HG03139 (cell line): ENCODE measurements around the gene MPND.

ENCODE experiments used
- ATAC-seq: cut with Tn5 transposase; IDR thresholded peaks from one replicate; pipeline ENCODE4 v1.9.1; 2021; ENCODE audit not compliant: unreplicated experiment

Gene MPND

DNA sequence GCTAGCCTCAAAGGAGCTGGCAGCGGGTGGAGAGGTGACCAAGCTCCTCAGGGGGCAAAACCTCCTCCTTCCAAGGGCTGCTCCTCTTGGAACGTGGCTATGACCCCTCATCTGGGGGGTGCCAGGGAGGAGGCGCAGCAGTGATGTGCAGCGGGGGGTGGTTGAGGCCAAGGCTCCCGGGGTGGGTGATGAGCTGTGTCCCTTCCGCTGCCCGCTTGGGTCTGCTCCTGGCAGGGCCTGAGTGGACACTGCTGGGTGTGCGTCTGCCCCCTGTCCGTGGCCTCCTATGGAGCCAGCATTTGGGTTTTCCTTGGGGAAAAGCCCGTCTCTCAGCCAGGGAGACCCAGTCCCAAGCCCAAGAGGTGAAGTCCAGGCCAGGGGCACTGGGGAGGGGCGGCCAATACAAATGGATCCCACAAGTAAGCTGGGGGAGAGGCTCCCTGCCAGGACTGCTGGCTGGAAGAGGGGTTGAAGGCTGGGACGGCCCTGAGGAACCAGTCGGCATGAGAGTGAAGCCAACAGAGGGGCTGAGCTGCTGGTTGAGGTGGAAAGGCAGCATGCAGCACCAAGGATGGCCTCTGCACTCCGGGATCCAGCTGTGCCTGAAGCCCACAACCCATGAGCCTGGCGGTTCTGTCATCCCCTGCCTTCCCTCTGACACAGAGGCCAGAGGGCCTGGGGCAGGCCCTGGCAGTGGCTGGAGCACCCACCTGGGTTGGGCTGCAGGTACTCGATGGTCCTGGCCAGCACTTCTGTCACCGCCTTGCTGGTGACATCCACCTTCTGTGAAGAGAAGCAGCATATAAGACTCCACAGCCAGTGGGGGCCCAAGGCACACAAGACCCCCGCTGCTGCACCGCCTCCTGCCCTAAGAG lies 22.7 kb downstream of the MPND start:
- no peak for ATAC-seq

DNA sequence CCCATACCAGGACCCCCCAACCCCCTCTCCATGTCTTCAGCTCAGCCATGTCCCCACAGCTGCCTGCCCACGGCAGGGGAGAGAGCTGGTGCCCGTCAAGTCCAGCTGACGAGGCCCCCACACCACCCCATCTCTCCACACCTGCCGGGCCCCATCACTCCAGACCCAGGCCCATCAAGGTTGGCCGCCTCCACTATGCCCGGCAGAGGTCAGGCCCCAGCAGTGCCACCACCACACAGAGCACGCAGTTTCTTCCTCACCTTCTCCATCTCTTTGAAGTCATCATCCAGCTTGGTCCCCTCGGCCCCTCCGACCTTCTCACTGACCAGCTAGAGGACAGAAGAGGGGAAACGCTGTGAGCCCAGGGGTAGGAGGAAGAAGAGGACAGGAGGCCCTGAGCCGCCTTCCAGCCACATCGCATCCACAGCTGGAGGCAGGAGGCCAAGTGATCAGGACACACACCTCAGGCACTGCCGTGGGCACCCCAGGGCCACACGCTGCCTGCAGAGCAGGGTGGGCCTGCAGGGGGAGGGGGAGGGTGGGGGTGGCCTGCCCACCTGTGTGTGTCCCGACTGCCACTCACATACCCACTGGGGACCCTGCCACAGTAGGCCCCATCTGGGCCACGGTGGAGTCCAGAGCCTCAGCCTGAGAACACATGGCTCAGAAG lies 23.4 kb downstream of the MPND start:
- ATAC-seq, result no peak

DNA sequence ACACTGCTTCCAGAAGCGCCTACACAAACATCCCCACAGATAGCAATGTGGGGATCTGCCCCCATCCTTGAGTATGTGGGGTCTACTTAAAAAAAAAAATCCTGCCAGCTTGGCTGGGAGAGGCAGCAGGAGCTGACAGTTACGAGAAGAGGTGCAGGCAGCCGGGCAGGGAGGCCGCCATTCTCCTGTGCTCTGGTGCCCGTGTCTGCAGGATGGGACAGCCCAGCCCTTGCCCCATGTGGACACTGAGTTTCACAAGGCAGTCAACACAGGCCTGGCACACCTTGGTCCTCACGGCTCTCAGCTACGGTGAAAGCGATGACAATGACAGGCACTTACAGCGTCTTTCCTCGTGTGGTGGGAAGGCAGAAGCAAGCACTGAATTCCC lies 24.0 kb downstream of the MPND start:
- ATAC-seq, result no peak

DNA sequence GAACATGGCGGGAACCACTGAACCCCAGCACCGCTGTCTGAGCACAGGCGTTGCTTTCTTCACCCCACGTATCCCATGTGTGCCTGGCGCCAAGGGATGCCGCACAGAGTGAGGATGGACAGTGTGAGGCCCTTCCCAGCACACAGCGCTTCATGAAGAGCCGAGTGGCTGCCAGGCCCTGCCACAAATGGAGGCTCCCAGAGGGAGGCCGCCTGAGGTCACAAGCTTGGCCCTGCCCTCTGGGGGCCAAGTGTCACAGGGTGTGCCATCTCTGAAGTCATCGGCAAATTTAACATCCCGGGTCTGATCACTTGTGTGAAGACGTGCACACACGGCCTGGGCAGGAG lies 24.4 kb downstream of the MPND start:
- ATAC-seq, result no peak

DNA sequence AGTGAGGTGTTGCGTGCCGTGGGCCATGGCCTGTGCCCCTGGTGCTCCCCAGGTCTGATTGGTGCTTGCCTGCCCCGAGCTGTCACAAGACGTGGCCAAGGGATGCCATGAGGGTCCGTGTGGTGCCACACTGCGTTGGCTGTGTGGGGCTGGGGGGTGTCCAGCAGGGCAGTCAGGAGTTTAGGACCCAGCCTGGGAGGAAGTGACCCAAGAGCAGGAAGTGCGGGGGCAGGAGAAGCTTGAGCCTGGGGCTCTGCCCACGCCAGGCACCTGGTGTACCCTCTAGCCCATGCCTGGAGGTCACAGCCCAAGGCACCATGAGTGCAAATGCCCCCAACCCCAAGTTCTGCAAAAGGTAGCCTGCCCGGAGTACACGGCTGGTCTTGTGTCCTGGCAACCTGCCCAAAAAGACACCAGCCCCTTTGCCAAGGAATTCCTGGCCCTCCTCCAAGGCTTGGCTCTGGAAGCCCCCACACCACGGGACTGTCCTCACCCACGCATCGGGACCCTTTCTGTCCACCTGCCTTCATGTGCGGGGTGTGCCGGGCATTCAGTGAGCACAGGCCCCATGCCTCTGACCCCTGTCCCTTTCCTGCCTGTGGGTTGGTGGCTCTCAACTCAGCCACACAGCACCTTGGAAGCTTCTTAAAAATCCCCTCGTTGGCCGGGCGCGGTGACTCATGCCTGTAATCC lies 24.9 kb downstream of the MPND start:
- no peak for ATAC-seq

DNA sequence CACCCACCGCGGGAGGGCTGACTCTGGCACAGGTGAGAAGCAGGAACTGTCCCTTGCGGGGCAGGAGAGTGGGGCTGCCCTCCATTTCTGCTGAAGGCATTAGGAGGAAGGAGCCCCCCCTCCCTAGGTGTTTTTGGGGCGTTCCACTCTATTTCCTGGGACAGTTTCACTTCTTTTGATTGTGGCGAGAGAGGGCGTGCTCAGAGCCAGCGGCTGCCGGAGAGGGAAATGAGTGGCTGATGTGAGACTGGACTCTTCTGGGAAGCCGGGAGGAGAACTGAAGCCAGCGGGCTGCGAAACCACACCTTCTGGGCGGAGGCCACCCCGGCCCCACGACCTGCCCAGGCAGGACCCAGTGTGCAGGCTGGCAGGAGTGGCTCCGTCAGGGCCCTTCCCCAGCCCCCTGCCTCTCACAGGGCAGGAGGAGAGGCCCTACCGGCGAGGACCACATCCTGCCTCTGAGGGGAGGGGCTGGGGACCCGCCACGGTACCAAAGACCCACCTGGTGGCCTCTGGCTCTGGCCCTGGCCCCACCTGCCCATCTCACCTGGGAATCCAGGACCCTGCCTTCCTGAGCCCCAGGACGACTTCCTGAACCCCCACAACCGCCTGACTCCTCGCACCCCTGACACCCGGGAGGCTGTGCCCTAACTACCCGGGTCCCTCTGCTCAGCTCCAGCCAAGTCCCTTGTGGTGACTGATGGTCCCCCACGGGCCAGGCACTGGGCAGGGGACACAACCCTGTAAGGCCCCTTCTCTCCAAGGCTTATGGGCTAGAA lies 25.9 kb downstream of the MPND start:
- peak; percentile 45 for ATAC-seq

DNA sequence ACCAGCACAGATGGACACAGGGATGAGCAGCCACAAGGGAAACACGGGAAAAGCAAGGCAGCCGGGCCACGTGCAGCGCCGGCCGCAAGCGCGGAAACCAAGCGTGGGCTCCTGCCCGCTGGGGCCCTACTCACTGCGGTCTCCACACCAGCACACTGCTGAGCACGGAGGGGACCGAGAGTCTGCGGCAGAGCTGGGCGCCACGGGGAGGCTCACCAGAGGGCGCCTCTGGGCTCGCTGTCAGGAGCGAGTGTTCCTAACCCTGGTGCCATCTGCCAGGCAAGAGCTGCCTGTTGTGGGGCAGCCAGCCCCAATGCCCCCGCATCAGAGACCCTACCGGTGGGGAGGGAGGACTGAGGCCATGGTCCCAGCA lies 26.5 kb downstream of the MPND start:
- no peak for ATAC-seq

DNA sequence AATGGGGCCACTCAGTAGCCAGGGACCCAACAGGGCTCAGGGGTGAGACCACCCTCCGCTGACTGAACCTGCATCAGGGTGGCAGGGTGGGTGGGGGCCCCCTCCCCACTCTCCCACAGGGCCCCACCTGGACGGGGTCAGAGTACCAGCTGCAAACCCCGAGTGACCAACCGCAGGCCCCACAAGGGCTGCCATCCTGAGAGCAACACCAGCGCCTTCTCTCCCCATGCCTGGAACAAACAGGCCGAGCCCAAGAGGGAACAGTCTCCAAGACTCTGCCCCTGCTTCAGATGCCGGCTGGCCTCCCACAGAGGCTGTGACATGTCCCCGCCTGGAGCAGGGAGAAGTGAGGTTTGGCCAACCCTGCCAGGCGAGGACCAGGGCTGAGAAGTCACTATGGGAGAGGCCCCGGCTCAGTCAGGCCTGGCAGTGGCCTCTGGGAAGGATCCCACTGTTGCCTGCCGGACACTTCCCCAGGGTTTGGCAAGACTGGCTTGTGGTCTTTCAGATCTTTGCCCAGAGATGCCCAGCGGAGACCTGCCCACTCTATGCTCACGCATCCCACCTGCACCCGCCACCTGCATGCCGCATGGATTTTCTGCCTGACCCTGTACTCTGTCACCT lies 27.2 kb downstream of the MPND start:
- ATAC-seq, result no peak

DNA sequence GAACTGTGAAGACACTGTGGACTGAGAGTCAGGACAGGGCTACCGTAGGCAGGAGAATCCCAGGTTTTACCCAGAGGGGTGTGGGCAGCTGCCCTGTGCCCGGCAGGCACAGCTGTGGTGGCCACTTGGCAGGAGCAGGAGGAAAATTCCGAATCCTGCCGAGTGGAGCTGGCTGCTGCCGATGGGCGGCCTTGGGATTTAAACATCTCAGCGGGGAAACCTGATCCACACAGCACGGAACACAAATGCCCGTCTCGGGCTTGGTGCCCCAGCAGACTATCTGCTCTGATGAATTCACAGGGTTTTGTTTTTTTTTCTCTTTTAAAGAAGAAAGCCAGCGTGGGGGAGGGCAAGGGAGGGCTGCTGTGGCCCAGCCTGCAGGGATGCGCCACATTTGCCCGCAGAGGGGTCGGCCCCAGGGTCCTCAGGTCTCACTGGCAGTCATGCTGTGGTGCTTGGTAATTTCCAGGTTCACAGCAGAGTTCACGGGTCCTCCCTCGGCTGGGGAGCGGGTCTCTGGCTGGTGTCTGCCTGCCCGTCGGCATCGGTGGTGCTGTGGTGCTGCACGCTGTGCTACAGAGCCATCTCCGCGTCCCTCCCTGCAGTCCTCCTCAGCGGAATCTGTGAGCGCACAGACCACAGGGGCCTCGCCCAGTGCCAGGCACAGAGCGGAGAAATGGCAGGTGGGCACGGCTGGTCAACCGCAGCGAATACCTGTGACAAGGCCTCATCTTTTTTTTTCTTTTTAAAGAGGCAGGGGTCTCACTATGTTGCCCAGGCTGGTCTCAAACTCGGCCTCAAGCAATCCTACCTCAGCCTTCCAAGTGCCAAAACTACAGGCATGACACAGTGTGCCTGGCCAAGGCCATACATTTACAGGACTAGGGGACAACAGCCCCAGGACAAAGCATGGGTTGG lies 28.1 kb downstream of the MPND start:
- ATAC-seq, result no peak

DNA sequence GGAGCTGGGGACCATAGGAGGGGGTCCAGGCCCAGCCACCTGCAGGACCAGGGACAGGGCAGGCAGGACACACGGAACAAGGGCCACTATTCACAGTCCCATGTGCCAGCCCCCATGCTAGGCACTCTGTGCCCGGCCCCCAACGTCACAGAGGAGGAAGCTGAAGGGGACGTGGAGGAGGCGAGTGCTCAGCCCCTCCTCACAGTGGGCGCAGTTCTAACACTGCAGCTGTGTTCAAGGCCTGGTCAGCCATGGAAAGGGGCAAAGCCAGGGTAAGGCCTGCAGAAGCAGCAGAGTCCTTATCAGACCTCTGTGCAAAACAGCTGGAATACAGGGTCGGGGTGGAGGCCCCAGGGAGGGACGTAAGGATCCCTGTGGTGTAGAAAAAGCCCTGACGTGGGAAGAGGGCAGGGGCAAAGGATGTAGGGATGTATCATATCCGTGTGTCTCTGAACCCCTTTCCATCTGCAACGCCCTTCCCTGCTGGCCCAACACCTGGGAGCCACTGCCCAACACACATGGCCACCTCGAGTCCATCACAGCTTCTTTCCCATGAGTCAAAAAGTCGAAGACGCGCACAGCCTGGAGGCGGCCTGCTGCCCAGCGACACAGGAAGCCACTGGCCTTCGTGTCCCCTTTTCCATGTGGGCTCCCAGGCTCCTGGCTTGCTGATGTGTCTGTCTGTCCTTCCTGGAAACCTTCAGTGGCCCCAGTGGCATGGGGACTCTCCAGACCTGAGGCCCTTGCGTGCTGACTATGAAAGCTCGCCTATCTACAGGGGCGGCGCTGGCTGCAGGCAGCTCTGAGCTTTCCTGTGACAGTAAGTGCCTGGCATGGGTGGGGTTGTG lies 29.0 kb downstream of the MPND start:
- ATAC-seq, result no peak

DNA sequence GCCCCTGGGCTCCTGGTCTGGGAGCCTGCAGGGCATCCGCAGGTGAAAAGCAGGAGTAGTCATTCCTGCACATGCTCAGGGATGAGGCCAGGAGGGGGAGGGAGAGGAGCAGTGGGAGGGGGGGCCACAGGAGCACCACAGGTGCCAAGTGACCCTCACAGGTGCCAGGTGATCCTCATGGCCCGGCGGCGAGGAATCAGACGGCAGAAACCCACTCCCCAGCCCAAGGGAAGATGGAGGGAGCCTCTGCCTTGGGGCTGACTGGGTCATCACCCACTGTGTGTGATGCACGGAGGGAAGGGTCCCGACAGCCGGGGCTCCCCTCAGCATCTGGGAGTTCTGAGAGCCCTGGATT lies 29.6 kb downstream of the MPND start:
- ATAC-seq, result no peak

DNA sequence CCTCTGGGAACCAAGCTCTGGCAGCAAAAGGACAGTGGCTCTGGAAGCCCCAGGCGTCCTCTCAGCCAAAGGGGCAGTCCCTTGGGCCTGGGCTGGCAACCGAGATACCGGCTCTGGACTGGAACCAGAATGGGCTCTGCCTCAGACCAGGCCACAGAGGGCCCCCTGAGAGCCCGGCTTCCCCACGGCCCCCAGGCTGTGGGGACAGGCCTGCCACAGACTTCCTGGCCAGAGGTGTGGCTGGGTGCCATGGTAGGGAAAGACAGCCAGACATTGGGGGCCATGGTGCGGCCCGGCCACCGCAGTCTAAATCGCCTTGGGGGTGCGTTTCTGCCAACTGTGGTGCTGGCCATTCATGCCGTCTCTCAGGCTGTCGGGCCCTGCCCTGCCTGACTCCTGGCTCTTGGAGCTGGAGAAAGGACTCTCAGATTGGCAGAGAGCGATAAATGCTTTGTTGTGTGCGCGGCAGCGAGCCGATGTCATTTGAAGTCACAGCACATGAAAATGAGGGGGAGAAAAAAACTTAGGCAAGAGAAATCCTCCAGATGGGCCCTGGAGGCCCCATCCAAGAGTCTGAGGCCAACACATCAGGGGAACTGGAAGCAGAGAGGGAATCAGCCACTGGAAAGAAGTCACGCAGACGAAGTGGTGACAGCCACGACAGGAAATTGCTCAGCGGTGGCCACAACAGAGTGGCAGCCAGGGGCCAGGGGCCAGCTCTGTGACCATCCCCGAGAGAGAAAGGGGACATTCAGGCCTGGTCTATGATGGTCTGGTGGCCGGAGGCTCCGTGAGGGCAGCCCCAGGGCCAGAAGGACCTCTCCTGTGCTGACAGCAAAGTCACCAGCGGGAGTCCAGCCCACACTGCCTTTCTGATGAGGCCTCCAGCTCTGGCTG lies 30.5 kb downstream of the MPND start:
- no peak for ATAC-seq

DNA sequence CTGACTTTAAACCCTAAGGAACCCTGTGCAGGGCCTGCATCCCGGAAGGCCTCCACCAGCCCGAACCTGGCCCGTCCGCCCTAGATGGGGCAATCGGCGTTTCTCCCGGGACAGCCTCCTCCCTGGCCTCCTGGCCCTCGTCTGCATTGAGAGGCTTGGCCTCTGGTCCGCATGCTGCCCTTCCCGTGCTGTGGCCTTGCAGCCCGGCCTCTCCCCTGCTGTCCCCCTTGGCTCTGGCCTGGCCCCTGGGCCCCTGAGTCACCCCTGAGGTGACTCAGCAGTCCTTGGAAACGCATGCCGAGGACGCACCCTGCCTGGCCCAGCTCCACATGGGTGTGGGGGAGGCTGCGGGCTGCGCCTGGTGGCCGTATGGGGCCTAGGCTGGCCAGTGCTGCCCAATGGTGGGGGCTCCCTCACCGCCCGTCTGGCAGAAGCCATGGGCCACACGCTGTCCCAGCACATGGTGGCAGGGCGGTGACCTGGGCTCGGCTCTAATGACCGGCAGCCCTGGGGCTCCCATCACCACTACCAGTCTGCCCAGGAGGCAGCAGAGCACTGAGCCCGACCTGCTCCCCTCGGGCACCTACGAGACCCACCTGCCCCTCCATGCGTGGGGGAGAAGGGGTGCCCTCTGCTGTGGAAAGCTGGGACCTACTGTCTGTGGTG lies 31.3 kb downstream of the MPND start:
- ATAC-seq, result no peak

DNA sequence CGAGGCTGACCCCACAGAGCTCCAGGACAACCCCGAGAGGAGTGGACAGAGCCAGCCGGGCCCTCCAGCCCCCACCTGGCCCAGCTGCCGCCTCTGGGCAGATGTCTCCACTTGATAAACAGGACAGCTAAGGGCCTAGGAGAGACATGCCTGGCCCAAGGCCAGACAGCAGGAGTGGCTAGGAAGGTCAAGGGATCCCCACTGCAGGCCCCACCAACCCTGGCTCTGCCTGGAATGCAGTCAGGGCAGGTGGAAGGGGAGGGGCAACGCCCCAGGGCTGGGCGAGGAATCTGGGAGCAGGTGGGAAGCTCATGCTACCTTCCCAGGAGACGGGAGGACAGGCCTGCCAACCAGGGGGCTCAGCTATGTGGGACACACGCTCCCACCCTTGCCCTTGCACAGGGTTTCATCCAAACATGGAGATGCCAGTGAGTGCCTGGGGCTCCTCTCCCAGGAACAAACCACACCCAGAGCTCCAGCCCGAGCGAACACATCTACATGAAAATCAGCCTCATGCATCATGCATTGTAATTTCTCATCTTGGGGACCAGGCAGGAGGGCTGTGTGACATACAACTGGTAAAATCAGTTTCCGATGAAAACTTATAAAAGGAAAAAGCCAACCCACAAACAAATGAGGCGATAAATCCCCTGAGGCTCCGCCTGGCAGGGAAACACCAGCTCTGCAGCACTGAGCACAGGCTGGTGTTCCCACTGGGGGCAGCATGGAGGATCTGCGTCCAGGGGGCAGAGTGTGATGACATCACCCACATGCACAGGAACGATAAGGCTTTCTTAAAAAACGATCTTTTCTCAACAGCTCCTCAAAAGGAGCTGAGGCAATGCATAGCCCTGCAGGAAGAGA lies 32.0 kb downstream of the MPND start:
- no peak for ATAC-seq

DNA sequence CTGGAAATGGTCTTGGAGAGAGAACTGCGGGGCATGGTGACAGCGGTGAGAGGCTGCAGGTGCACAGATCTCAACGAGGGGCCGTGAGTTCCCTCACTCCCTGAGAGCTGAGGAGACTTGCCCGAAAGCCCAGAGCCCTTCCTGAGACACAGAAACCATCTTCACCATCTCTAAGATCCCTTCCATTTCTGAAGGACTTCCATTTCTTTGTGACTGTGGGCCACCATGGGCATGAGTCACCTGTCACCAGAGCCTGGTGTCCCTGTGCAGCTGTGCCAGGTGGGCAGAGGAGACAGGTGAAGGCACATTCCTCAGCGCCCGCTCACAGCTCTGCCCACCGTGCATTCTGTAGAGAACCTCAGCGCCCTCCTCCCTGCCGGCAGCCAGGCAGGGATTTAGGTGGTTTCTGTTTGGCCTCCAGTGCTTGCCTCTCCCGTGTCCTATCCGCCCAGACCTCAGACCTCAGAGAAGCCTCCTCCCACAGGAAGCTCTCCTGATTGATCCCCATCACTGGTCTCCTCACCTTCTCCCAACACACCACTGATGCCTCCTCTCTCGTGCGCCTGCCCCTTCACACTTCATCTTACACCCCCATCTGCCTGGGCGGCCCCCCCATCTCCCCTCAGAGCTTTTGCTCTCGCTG lies 32.8 kb downstream of the MPND start:
- no peak for ATAC-seq

DNA sequence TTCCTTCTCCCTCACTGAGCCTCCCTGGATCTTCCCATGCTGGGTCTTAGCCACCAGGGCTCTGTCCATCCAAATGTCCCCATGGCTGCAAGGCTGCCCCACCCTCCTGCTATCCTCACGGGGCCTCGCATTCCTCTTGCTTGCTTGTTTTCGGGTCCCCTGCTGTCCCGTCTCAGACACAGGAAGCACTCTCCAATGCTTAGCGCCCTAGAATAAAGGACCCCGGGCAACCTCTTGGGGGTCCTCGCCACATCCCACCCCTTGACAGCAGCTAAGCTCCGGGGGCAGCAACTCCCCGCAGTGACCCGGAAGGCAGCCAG lies 33.3 kb downstream of the MPND start:
- ATAC-seq, result no peak
